Transverse colon (tissue), 4 donors: ENCODE data around the gene TPD52L3. TPM values are rescaled to one million over a fixed set of nuclear protein-coding genes. Genes with fewer than 3 reads are reported as not detected.

Source experiments
- DNase-seq: peaks from one replicate; pipeline ENCODE4 v3.0.0-alpha.2; 2019
- H3K27ac ChIP-seq, 4 donors: fragments of 200-600 bp; sonication (generic); 2 replicates each; pipeline ENCODE4 v1.5.1; 2016 to 2018; ENCODE audit warnings: inconsistent platforms in 4 of 4
- H3K27me3 ChIP-seq: fragments of 200-600 bp; sonication (generic); 2 replicates; pipeline ENCODE4 v1.5.1; 2017; ENCODE audit warnings: inconsistent platforms
- H3K36me3 ChIP-seq, 4 donors: fragments of 200-600 bp; sonication (generic); 2 replicates each; pipeline ENCODE4 v1.5.1; 2017 to 2019; ENCODE audit warnings: inconsistent platforms in 4 of 4
- H3K4me1 ChIP-seq, 4 donors: fragments of 200-600 bp; sonication (generic); 2 replicates each; pipeline ENCODE4 v1.5.1; 2017 to 2020; ENCODE audit warnings: inconsistent platforms in 4 of 4
- H3K4me3 ChIP-seq, 4 donors: fragments of 200-600 bp; sonication (generic); 1 replicate in 1 of 4; 2 replicates in 3 of 4; pipeline versions ENCODE4 v1.5.1 to v1.6.1; 2017 to 2019; ENCODE audit warnings: inconsistent platforms in 4 of 4
- H3K9me3 ChIP-seq, 2 donors: fragments of 200-600 bp; sonication (generic); 2 replicates each; pipeline ENCODE4 v1.5.1; 2017 to 2019; ENCODE audit warnings: inconsistent platforms in 2 of 2
- EP300 ChIP-seq: sonication (generic); formaldehyde crosslinking; IDR thresholded peaks from one replicate; pipeline ENCODE4 v1.6.1; 2017; ENCODE audit warnings: antibody characterized with exemption, low read depth
- POLR2A ChIP-seq: fragments of 450-650 bp; IDR thresholded peaks from one replicate; pipeline ENCODE4 v1.6.1; 2016; ENCODE audit warnings: antibody characterized with exemption, mild to moderate bottlenecking, moderate library complexity
- POLR2AphosphoS5 ChIP-seq, 3 donors: sonication (generic); formaldehyde crosslinking; IDR thresholded peaks; one replicate each; pipeline ENCODE4 v1.6.1; 2016; ENCODE audit warnings: antibody characterized with exemption in 3 of 3
- WGBS, 2 donors: methylation state at CpG; one replicate each; pipeline ENCODE4 v1.1.5; 2018; ENCODE audit warnings: low coverage in 1 of 2; 5-methylcytosine and 5-hydroxymethylcytosine counted together
- in situ Hi-C, 4 donors: fragments of 200-750 bp; cut with MboI; loops; one replicate each; pipeline versions ENCODE4 v1.15.0 to v1.15.1; 2017; ENCODE audit warnings: low sequenced_read_pairs in 3 of 4, low pct_ligation_motif_present in 1 of 4, low pct_unique_long_range_greater_than_20kb in 1 of 4
- intact Hi-C: fragments of 100-400 bp; cut with DNase I; formaldehyde crosslinking; loops from one replicate; pipeline ENCODE4 v1.15.1; 2023; ENCODE audit warnings: low total_unique reads
- total RNA-seq, 4 donors: library from RNA; depleted of rRNA; stranded (reverse); fragments of >200 nt; gene quantifications; one replicate each; pipeline ENCODE4 v1.1.0, GENCODE V29; 2016
- TF ChIP-seq, protein P1 (sequence below), 5 experiments: fragments of 200-600 bp in 3 of 5; fragments of 450-650 bp in 2 of 5; sonication (generic) in 3 of 5; IDR thresholded peaks; 1 replicate in 2 of 5; 2 replicates in 3 of 5; pipeline ENCODE4 v1.5.1; 2016 to 2017; ENCODE audit warnings: antibody characterized with exemption in 5 of 5, inconsistent platforms in 3 of 5, mild to moderate bottlenecking in 2 of 5, moderate library complexity in 1 of 5

Gene TPD52L3
- total RNA-seq, 4 donors from 2014 or later = not detected

DNA sequence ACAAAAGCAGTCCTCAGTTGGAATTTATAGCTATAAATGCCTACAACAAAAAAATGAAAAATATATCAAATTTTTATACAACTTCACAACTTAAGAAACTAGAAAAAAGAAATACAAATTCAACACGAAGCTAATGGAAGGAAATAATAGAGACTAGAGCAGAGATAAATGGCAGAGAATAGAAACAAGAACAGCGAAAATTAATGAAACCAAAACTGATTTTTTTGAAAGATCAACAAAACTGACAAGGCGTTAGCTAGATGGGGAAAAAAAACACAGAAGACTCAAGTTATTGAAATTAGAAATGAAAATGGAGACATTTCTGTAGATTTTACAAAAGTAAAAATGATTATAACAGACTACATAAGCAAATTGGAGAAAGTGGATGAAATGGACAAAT, 20.6 kb downstream of the TPD52L3 start:
- 71 to 79% methylated on average over 3 of the region's 3 CpGs for WGBS, 2 donors
- DNase-seq = no peak
- intact Hi-C loops = no loop called here

DNA sequence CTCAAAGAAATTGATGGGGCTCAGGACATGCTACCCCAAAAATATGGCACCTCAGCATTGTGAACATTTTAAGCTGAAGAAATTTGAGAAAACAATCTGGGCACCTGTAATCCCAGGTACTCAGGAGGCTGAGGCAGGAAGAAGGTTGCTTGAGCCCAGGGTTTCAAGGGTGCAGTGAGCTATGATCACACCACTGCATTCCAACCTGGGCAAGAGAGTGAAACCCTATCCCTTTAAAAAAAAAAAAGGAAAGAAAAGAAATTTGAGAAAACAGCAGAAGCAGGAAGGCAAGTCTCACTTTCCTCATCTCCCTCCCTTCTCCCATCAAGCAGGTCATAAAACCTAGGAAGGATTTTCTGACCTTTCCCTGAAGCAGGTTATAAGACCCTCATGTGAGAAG, 23.6 kb downstream of the TPD52L3 start:
- no peak for DNase-seq
- intact Hi-C loops (loop anchor here (10.0 kb wide), 1 partner anchor 693 kb away; no protein-coding TSS in a partner anchor), in situ Hi-C loops (loop anchor here (5.0 to 25.0 kb wide), 3 partner anchors 213 to 386 kb away; no protein-coding TSS in a partner anchor)
- Histone ChIP-seq H3K27me3 (no peaks in the 10 kb centered on the region), H3K9me3 (no peaks in the 10 kb centered on the region), H3K36me3 (no peaks in the 10 kb centered on the region), H3K4me3 (no peak overlapping the region), H3K4me1 (no peaks in the 10 kb centered on the region), H3K27ac (no peak overlapping the region)
- TF ChIP-seq, protein P1, sequence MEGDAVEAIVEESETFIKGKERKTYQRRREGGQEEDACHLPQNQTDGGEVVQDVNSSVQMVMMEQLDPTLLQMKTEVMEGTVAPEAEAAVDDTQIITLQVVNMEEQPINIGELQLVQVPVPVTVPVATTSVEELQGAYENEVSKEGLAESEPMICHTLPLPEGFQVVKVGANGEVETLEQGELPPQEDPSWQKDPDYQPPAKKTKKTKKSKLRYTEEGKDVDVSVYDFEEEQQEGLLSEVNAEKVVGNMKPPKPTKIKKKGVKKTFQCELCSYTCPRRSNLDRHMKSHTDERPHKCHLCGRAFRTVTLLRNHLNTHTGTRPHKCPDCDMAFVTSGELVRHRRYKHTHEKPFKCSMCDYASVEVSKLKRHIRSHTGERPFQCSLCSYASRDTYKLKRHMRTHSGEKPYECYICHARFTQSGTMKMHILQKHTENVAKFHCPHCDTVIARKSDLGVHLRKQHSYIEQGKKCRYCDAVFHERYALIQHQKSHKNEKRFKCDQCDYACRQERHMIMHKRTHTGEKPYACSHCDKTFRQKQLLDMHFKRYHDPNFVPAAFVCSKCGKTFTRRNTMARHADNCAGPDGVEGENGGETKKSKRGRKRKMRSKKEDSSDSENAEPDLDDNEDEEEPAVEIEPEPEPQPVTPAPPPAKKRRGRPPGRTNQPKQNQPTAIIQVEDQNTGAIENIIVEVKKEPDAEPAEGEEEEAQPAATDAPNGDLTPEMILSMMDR (IDR thresholded peaks at IDR 0.05) = no peak
- no peak for TF ChIP-seq POLR2AphosphoS5 (IDR thresholded peaks at IDR 0.05)
- no peak for TF ChIP-seq EP300
- TF ChIP-seq POLR2A = no peak

More for the DNA sequence above, 20.6 kb downstream of the TPD52L3 start:
- H3K27ac ChIP-seq = no peak overlapping the region
- no peaks in the 10 kb centered on the region for H3K36me3 ChIP-seq
- TF ChIP-seq POLR2AphosphoS5 (IDR thresholded peaks at IDR 0.05) (no peak), EP300 (no peak), POLR2A (no peak)
- TF ChIP-seq, protein P1 (IDR thresholded peaks at IDR 0.05) = no peak
- H3K4me3 ChIP-seq = no peak overlapping the region
- no peaks in the 10 kb centered on the region for H3K27me3 ChIP-seq
- H3K4me1 ChIP-seq = no peaks in the 10 kb centered on the region
- in situ Hi-C loops = loop anchor here in 1 of 4 donors (5.0 kb wide), 1 partner anchor 219 kb away; no protein-coding TSS in a partner anchor
- no peaks in the 10 kb centered on the region for H3K9me3 ChIP-seq

DNA sequence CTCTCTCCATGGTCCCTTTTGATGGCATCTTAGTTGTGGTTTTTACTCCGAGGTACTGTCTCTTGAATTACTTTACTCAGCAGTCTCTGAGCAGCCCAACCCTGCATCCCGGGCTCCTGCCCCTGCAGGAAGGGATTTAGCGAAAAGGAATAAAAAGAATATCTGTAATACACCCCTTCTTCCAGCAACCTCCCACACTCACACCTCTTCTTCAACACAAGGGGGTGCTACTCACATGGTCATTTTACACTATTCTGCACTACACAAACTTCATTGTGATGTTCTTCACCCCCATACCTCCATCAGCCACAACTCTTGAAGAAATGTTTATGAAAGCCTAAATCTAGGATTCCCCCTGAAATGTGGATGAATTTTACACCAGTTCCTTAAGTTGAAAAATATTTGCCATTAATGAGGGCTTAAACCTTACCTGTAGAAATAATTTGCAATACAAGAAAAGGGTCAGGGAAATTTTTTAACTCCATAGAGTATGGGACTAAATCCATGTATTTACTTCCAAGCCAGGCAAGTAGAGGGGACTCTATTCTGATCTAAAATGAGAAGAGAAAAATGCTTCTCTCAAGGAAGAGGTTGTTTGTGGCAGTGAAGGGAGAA, 26.0 kb downstream of the TPD52L3 start:
- 0 to 8% methylated on average over 2 to 3 of the region's 3 CpGs for WGBS, 2 donors
- H3K9me3 ChIP-seq = no peaks in the 10 kb centered on the region
- intact Hi-C loops = loop anchor here (1.0 to 10.0 kb wide), 2 partner anchors 214 to 691 kb away; no protein-coding TSS in a partner anchor
- DNase-seq = no peak
- in situ Hi-C loops = loop anchor here (5.0 to 25.0 kb wide), 3 partner anchors 211 to 383 kb away; no protein-coding TSS in a partner anchor
- no peak overlapping the region for H3K27ac ChIP-seq
- H3K4me1 ChIP-seq = no peaks in the 10 kb centered on the region
- TF ChIP-seq, protein P1 (IDR thresholded peaks at IDR 0.05) = peak; percentile 63 to 80 (median 77)
- TF ChIP-seq EP300 = no peak
- no peak for TF ChIP-seq POLR2A
- no peak for TF ChIP-seq POLR2AphosphoS5 (IDR thresholded peaks at IDR 0.05)
- no peak overlapping the region for H3K4me3 ChIP-seq
- H3K27me3 ChIP-seq = no peaks in the 10 kb centered on the region
- H3K36me3 ChIP-seq = no peaks in the 10 kb centered on the region

DNA sequence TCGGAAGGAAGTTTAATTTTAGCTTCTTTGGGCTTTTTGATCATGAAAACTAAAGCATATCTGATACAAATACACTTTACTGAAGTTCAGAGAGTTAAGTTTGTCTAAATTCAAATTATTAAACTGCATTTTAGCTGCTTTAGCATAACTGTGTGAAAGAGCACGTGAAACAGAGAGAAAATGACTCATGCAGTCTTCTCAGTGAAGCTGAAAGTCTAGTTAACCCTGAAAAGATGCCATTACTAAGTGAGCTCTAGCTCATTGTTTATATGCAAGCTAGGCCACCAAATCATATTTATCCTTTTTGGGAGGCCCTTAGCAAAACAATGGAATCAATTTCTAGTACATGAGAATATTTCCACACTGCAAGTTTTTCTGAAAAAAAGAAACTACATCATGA, 27.6 kb downstream of the TPD52L3 start:
- Histone ChIP-seq H3K9me3 (no peaks in the 10 kb centered on the region), H3K4me1 (no peaks in the 10 kb centered on the region), H3K4me3 (no peak overlapping the region), H3K36me3 (no peaks in the 10 kb centered on the region), H3K27ac (no peak overlapping the region), H3K27me3 (no peaks in the 10 kb centered on the region)
- intact Hi-C loops (loop anchor here (10.0 kb wide), 1 partner anchor 689 kb away; no protein-coding TSS in a partner anchor), in situ Hi-C loops (loop anchor here in 3 of 4 donors (10.0 to 25.0 kb wide), 2 partner anchors 209 to 382 kb away; no protein-coding TSS in a partner anchor)
- no peak for TF ChIP-seq POLR2AphosphoS5 (IDR thresholded peaks at IDR 0.05)
- TF ChIP-seq POLR2A = no peak
- no peak for TF ChIP-seq EP300
- TF ChIP-seq, protein P1 (IDR thresholded peaks at IDR 0.05) = no peak
- 46 to 54% methylated on average over 2 of the region's 2 CpGs for WGBS, 2 donors
- DNase-seq = no peak
